Measurements from ENCODE around the gene SNRNP70. TPM values are rescaled to one million over a fixed set of nuclear protein-coding genes. Genes with fewer than 3 reads are reported as not detected.

The SNRNP70 gene
- total and polyA plus RNA-seq, 2 of the 13 experiments (the other 11 are each of a cell fraction or from before 2014, with no cell fraction given): 150 to 210 TPM

GRCh38 chr19:49085020-49085867 lies at the start of gene SNRNP70 (continued):
- TF ChIP-seq ZNF280D (CRISPR knock-in tag; IDR thresholded peaks at IDR 0.05) (peak; percentile 13; the same call in 1 of the 2 replicates), CCDC6 (CRISPR knock-in tag; IDR thresholded peaks at IDR 0.05) (peak; percentile 80; the same call in 1 of the 2 replicates), IKZF5 (CRISPR knock-in tag; IDR thresholded peaks at IDR 0.05) (0 out of 2 replicates have a peak, but pooled peaks have one; percentile 13), ZNF44 (CRISPR knock-in tag; IDR thresholded peaks at IDR 0.05) (no peak), ZNF296 (CRISPR knock-in tag; conservative IDR thresholded peaks at IDR 0.05) (peak; percentile 92), ZBTB7B (CRISPR knock-in tag; IDR thresholded peaks at IDR 0.05) (peak; percentile 51; the same call in 1 of the 2 replicates), PHF8 (CRISPR knock-in tag; IDR thresholded peaks at IDR 0.05) (peak; percentile 99), RBAK (CRISPR knock-in tag; IDR thresholded peaks at IDR 0.05) (no peak), MYC (CRISPR knock-in tag; IDR thresholded peaks at IDR 0.05; ENCODE audit: borderline replicate concordance) (peak; percentile 96), ZBTB38 (CRISPR knock-in tag; IDR thresholded peaks at IDR 0.05) (peak; percentile 75), YY1 (IDR thresholded peaks at IDR 0.05; ENCODE audit: insufficient read depth, insufficient replicate concordance, low read depth, low read length) (peak; percentile 44), MBD4 (IDR thresholded peaks at IDR 0.05; ENCODE audit: borderline replicate concordance, low read length) (no peak), HHEX (CRISPR knock-in tag; IDR thresholded peaks at IDR 0.05) (no peak), ZNF18 (CRISPR knock-in tag; IDR thresholded peaks at IDR 0.05; ENCODE audit: insufficient replicate concordance) (peak; percentile 82), ZNF501 (CRISPR knock-in tag; IDR thresholded peaks at IDR 0.05) (no peak; the same call in 1 of the 2 replicates), HINFP (CRISPR knock-in tag; IDR thresholded peaks at IDR 0.05; ENCODE audit: low read depth) (no peak), PAWR (CRISPR knock-in tag; IDR thresholded peaks at IDR 0.05; ENCODE audit: borderline replicate concordance) (no peak), TSC22D2 (CRISPR knock-in tag; IDR thresholded peaks at IDR 0.05; ENCODE audit: borderline replicate concordance) (peak; percentile 44; the same call in 1 of the 2 replicates), MLX (CRISPR knock-in tag; IDR thresholded peaks at IDR 0.05) (no peak), ZIK1 (CRISPR knock-in tag; IDR thresholded peaks at IDR 0.05; ENCODE audit: borderline replicate concordance, low read depth) (peak; percentile 87; the same call in 1 of the 2 replicates), MIER3 (CRISPR knock-in tag; IDR thresholded peaks at IDR 0.05; ENCODE audit: borderline replicate concordance) (no peak; the same call in 1 of the 2 replicates)
